GM11168 (cell line): ENCODE measurements around the gene DDX25.

Experiments
- in situ Hi-C: fragments of 300-500 bp; cut with MboI; formaldehyde crosslinking; loops from one replicate; pipeline ENCODE4 v1.12.0; 2022; ENCODE audit warnings: low sequenced_read_pairs; ENCODE audit not compliant: unreplicated experiment

Gene DDX25

GRCh38 chr11:125932301-125932700, 28.0 kb downstream of the DDX25 start:
- in situ Hi-C loops, result no loop called here

- in situ Hi-C loops, result no loop called here
Observed at GRCh38 chr11:125933030-125933813, 28.9 kb downstream of the DDX25 start.

- in situ Hi-C loops, result no loop called here
Observed at GRCh38 chr11:125934473-125934872, 30.2 kb downstream of the DDX25 start.

- in situ Hi-C loops, result no loop called here
Observed at GRCh38 chr11:125935056-125935455, 30.7 kb downstream of the DDX25 start.

- in situ Hi-C loops, result no loop called here
Observed at GRCh38 chr11:125935618-125936199, 31.4 kb downstream of the DDX25 start.

DNA sequence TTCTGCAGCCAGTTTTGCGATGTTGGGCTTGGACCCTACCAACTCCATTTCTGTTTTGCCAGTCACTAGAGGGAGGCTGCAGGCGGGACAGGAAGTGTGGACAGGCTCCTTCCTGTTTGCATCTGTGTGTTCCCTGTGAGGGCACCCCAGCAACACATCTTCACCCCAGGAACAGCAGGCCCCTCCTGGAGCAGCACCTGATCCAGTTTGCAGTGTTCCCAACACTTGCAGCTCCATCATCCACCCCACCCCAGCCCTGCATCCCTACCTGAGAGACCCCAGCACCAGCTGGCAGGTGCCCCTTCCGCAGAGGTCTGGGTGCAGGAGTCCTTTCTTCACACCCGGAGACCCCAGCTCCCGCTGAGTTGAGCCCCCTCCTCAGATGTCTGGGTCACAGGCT, 34.1 kb downstream of the DDX25 start:
- in situ Hi-C loops, result no loop called here

DNA sequence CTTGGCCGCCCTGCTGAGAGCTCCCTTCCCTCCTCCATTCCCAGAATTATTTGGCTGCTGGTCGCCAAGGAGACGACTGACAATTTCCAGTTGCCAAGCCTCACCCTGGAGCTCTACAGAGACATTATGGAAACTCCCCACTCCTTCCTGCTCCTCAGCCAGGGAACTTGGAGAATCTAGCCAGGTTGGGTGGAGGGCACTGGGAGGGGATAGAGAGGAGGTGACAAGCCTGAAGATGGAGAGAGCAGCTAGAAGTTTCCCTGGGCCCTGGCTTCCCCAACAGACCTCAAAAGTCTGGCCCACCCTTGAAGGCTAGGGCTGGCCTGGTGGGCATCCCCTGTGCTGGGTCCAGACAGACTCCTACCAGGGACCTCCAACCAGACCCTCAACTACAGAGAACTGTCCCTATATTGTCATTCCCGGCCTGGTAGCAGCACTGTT, 34.8 kb downstream of the DDX25 start:
- in situ Hi-C loops, result no loop called here

DNA sequence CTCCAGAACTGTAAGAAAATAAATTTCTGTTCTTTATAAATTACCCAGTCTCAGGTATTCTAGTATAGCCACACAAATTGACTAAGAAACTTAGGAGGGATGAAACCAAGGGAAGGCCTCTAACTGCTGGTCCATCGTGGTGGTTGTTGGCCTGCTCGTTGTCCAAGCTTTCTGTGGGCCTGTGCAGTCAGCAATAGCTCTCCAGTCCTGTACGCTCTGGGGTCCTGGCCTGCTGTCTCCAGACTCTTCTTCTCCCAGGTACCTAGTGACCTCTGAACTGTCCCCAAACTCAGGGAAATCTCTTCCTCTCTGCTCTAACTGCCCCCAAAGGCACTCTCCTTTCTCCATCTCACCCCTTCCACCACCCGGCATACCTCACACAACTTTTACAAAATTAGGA, 35.8 kb downstream of the DDX25 start:
- in situ Hi-C loops, result no loop called here

GRCh38 chr11:125941267-125941618, 36.9 kb downstream of the DDX25 start:
- in situ Hi-C loops, result no loop called here

GRCh38 chr11:125941619-125942611, 37.6 kb downstream of the DDX25 start:
- in situ Hi-C loops, result no loop called here

DNA sequence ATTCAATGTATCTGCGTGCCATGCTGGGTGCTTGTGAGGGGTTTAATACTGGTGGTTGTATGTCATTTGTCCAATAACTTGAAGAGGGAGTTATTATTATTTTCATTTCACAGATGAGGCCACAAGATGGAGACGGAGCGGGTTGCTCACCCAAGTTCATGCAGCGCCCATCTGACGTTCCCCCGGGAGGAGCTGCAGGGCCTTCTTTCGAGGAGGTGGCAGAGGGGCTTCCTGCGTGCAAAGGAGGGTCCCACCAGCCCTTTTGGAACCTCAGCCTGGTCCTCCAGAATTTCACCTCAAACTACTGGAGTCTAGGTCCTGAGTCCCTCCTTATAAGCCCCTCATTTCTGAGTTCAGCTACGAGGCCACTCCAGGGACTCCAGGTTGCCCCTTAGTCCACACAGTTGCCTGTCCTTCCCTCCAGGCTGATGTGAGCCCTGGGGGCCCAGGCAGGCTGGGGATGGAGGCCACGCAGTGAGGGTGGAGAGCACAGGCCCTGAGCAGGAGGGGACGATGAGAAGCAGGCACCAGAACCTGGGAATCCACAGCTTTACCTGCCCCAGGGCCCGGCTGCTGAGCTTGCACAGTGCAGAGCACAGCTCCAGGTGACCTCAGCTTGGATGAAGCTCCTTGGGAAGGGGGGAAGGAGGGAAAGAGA, 38.6 kb downstream of the DDX25 start:
- in situ Hi-C loops, result no loop called here

DNA sequence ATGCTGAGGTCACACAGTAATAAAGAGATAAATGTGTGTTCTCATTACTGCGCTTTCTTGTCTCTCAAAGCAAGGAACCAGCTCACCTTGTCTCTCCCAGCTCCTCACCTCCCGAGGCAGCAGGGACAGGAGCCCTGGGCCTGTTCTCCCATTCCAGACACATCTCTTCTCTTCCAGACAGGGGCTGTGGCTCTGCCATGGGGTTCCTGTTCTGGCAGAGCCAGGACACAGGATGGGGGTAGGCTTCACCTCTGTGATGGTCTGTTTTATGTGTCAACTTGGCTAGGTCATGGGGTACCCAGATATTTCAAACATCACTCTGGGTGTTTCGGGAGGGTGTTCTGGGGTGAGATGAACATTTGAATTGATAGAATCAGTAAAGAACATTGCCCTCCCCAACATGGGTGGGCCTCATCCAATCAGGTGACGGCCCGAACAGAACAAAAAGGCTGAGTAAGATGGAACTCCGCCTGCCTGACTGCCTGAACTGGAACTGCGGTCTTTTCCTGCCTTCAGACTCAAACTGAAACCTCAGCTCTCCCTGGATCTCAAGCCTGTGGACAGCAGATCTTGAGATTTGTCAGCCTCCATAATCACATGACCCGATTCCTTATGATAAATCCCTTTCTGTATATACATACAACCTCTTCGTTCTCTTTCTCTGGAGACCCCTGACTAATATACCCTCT, 39.5 kb downstream of the DDX25 start:
- in situ Hi-C loops, result no loop called here

GRCh38 chr11:125944350-125945010, 40.2 kb downstream of the DDX25 start:
- in situ Hi-C loops, result no loop called here

- in situ Hi-C loops, result no loop called here
Observed at GRCh38 chr11:125945011-125945796, 40.9 kb downstream of the DDX25 start.

DNA sequence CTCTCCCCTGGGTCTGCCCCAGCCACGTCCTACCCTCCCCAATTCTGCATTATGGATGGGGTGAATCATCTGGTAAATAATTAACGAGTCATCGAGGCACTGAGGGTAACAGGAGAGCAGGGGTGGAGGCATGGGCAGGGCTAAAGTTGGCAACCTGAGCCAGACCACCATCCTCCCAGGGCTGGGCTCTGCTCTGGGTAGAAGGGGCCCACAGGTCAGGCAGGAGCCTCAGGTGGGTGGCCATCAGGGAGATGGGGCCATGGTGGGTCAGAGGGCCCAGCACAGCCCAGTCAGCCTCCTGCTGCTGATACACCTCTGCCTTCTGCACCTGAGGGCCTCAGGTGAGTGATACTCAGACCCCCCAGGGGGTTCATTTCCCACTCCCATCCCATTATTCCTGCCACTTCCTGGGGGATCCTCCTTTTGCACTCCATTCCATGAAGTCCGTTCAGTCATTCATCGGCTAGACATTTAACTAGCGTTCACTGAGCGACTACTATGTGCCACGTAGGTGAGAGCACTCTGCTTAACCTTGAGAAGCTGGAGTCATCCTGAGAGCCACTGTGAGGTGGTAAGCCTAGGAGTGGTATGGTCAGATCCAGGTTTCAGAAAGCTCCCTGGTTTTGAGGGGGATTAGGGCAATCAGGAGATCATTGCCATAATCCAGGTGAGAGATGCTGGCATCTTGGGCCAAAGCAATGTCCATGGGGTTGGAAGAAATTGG, 41.7 kb downstream of the DDX25 start, which contains the start of gene VSIG10L2:
Gene VSIG10L2 (plus strand): TSS at position 248 of the 724 bp plus-strand sequence. CDS start 12 bp downstream, at position 260.
- in situ Hi-C loops, result no loop called here

- in situ Hi-C loops, result no loop called here
Observed at GRCh38 chr11:125946712-125947418, 42.6 kb downstream of the DDX25 start.
